GM18951 (cell line): ENCODE measurements around the gene RUNX1.
"Not testable (repeated sequence)": the region's sequence is repeated elsewhere in the genome, so short reads cannot be mapped to it uniquely, and the experiment has no call there.

ENCODE experiments used
- POLR2A ChIP-seq: IDR thresholded peaks from 4 replicates; pipeline ENCODE4 v1.6.1; 2011; ENCODE audit warnings: mild to moderate bottlenecking; ENCODE audit not compliant: insufficient read length, insufficient read depth; ENCODE audit errors: extremely low read depth
- in situ Hi-C: fragments of 300-500 bp; cut with MboI; formaldehyde crosslinking; loops from one replicate; pipeline ENCODE4 v1.12.0; 2022; ENCODE audit warnings: low sequenced_read_pairs, mixed read lengths, inconsistent platforms; ENCODE audit not compliant: unreplicated experiment

Gene RUNX1

DNA sequence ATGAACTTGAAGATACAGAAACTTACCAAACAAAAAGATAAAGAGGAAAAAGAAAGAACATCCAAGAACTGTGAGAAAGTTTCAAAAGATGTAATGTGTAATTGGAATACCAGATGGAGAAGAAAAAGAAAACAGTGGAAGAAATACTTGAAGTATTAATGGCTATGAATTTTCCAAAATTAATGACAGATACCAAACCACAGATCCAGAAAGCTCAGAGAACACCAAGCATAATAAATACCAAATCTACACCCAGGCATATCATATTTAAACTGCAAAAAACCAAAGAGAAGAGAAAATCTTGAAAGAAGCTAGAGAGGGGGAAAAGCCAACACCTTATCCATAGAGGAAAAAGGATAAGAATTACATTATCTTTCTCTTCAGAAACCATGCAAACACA lies 243.9 kb downstream of the RUNX1 start:
- in situ Hi-C loops = no loop called here
- TF ChIP-seq POLR2A = no peak

DNA sequence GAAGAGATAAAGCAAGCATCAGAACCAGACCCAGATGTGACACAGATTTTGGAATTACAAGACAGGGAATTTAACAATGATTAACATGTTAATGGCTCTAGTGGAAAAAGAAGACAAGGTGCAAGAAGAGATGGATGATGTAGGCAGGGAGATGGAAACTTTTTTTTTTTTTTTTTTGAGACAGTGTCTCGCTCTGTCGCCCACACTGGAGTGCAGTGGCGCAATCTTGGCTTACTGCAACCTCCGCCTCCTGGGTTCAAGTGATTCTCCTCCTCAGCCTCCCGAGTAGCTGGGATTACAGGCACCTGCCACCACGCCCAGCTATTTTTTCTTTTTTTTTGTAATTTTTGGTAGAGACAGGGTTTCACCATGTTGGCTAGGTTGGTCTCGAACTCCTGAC lies 244.5 kb downstream of the RUNX1 start:
- in situ Hi-C loops = not testable (repeated sequence)

- no peak for TF ChIP-seq POLR2A
- in situ Hi-C loops = no loop called here
These were observed 245.2 kb downstream of the RUNX1 start for GRCh38 chr21:34803782-34804370.

DNA sequence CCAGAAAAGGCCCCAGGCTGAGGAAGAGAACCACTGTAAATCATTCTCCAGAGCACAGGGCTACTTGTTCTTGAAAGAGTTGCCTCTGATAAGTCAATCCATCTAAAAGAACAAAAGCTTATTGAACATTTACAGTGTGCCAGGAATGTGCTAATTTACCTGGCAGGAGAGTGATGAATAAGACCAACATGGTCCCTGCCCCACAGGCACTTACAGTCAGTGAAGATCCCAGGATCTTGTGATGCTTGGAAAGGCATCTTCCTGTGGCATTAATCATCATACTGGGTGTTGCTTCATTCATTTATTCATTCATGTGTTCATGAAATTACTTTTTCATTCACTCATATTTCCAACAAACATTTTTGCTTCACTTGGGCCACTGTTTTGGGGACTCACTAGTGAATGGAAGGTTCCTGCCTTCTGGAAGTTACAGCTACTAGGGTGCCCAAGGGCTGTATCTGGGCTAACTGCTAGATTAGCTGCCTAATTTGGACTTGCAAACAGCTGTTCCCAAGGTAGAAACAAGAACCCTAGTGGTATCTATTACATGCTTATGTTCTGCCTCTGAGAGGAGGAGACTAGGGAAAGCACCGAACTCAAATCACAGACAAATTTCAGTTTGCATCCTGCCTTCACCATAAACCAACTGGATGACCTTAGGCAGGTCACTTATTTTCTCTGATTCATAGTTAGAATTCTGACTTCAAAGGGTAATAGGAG lies 246.8 kb downstream of the RUNX1 start:
- TF ChIP-seq POLR2A = no peak
- in situ Hi-C loops = no loop called here

DNA sequence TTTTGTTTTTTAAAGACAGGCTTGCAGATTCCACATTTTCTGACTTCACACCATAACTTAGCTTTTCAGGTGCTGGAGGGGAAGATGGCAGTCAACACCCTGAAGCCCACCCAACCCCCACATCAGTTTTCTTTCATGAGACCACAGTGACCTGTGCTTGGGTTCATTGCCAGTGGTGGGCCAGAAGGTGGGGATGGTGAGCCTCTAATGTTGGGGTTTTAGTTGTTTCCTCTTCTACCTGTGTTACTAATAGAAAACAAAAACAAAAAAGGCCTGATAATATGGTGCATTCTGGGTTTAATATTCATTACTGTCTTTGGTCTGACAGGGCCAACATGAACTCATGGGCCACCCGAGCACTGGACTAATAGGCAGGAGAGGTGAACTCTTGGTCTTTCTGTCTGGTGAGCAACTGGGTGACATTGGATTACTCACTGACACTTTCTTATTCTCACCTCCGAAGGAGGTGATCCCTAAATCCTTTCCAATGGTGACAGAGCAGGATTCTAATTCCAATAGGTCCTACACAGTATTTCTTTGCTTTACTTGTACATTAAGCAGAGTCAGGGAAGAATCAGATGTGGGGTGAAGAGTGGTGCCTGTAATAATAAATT lies 247.5 kb downstream of the RUNX1 start:
- TF ChIP-seq POLR2A = no peak
- in situ Hi-C loops = no loop called here

DNA sequence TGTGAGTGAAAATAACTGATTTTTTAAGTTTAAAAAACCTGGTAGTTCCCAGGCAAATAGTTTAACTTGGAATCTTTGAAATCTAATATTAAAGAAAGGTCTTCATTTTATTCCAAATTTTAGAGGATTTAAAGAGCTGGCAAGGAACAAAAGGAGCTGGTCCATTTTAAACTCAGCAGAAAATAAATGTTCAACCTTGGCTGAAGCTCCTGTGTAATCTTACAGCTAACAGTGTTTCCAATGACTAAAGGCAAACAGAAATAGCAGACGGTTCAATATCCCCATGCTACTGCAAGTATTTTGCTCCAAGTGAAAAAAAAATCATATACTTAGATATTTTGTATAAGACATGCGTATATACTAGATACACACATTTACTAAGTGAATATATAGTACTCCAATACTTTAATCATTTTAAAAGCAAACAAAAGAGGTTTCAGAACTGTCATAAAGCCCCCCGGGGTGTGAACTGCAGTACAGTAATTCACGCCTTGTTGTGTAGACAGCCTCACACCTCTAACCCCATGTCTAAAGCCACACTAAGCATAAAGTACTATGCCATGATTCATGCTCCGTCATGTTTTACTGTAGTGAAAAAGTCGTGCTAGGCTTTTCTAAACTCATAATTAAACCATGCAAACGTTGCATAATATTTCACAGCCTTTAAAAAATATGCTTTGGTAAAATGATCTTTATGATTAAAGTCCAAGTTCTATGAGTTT lies 248.1 kb downstream of the RUNX1 start:
- in situ Hi-C loops = no loop called here
- TF ChIP-seq POLR2A = no peak

DNA sequence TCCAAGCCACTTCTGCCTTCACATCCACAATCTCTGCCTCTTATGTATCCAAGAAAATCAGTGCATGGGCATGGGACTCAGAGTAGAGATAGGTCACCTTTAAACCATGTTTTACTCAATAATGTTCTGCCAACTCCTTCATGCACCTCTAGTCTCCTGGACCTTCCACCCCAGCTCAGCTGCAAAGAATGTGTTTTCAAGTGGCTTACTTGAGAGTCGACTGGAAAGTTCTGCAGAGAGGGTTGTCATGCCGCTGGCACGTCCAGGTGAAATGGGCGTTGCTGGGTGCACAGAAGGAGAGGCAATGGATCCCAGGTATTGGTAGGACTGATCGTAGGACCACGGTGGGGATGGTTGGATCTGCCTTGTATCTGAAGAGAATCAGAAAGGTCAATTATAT lies 250.0 kb downstream of the RUNX1 start:
- in situ Hi-C loops = no loop called here

DNA sequence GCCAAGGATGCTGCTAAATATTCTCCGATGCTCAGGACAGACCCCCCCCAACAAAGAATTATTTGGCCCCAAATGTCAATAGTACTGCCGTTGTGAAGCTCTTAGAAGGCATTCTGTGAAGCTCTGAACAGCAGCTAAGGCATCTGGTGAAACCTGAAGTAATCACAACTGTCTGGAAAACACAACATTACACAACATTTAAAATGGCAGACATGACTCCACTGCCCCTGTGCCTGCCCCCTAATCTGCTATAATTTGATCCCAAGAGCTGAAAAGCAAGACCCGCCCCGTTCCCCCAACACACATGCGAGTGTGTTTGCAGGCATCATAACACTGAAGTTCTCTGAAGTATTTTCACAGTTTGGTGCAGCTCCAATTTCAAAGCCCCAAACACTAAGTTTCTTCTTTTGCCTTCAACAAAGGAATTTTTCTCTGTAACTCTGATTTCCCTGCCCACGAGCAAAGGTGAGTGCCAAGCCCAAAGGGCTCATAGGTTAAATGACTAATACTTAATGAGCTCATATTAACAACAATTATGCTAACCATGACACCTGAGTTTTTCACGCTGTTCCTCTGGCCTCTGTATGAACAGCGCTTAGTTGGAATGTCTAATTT lies 251.1 kb downstream of the RUNX1 start:
- in situ Hi-C loops = no loop called here
- no peak for TF ChIP-seq POLR2A

More for the DNA sequence above, 250.0 kb downstream of the RUNX1 start:
- TF ChIP-seq POLR2A = no peak

DNA sequence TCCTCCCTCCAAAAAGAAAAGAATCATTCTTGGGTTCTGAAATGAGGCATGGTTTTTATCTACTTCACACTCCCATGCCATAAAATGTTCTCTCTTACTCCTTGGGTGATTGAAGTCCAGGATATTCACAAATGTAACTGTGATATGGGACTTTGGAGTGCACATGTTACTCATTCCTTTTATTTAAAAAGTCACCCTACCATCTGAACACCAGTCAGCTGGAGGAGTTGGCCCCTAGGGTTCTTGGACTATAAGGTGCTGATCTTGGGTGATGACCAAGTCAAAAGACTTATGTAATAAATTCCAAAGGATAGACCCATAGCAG lies 251.9 kb downstream of the RUNX1 start:
- in situ Hi-C loops = no loop called here
- TF ChIP-seq POLR2A = no peak

GRCh38 chr21:34796518-34797200 lies 252.4 kb downstream of the RUNX1 start:
- in situ Hi-C loops = no loop called here
- TF ChIP-seq POLR2A = no peak

DNA sequence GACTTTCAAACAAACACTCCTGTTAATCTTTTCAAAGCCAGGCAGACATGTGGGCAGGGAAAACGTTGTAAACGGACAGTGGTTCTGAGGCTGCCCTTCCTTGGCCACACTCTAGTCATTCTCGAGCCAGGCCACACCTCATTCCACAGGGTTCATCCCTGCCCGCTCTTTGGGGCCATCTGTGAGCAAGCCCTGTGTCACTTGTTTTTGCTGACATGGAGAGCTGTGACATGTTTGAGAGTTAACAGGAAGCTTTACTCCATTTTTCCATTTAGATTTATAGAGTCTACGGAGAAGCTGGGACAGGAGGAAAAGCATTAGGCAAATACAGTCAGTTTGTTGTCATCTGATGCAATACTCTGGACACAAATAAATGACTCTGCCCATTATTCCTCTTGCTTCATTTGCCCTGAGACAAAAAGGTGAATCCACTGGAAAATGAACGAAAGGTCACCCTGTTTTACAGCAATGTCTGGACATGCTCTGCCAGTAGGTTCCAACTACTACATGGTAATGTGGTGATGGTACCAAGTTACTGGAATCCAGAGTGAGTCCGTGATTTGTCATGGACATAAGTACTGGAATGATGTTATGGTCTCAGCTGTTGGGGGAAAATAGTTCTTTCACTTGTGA lies 253.4 kb downstream of the RUNX1 start:
- in situ Hi-C loops = no loop called here
- no peak for TF ChIP-seq POLR2A

GRCh38 chr21:34795175-34795547 lies 253.9 kb downstream of the RUNX1 start:
- TF ChIP-seq POLR2A = no peak
- in situ Hi-C loops = no loop called here
